Activated T-helper 1 cell treated with anti-CD3 and anti-CD28 coated beads, Interleukin-12 subunit alpha, Interleukin-12 subunit beta, Interleukin-2, Interleukin-4 antibody, amounts not matched to agents 30 ng/mL and 10 ng/mL and 1 ng/mL, durations not matched to agents 14 hours and 24 hours and 36 hours (primary cell): ENCODE measurements around the gene HPGD. TPM values are rescaled to one million over a fixed set of nuclear protein-coding genes. Genes with fewer than 3 reads are reported as not detected.
A peak's percentile ranks its signal among the peaks of the same experiment; 100 is the strongest.

Experiments used
- DNase-seq: peaks from one replicate; pipeline ENCODE4 v3.0.0; 2021; ENCODE audit warnings: low spot score
- H3K27ac Mint-ChIP-seq: one replicate; pipeline ENCODE4 v1.8.0; 2021; ENCODE audit warnings: mild to moderate bottlenecking, mixed read lengths
- H3K27me3 Mint-ChIP-seq: one replicate; pipeline ENCODE4 v1.8.0; 2022; ENCODE audit warnings: mild to moderate bottlenecking, moderate library complexity, mixed read lengths; ENCODE audit not compliant: insufficient read depth
- H3K36me3 Mint-ChIP-seq: one replicate; pipeline ENCODE4 v1.8.0; 2021; ENCODE audit warnings: low read depth, mixed read lengths
- H3K4me1 Mint-ChIP-seq: one replicate; pipeline ENCODE4 v1.8.0; 2021; ENCODE audit warnings: low read depth, mixed read lengths
- H3K4me3 Mint-ChIP-seq: one replicate; pipeline ENCODE4 v1.8.0; 2021; ENCODE audit warnings: mild to moderate bottlenecking, moderate library complexity, mixed read lengths
- H3K9me3 Mint-ChIP-seq: one replicate; pipeline ENCODE4 v1.8.0; 2021; ENCODE audit warnings: mixed read lengths
- intact Hi-C: fragments of 100-400 bp; cut with micrococcal nuclease; formaldehyde crosslinking; loops from one replicate; pipeline ENCODE4 v1.15.1; 2024
- total RNA-seq: library from RNA; stranded (reverse); gene quantifications from 2 replicates; pipeline ENCODE4 v1.2.3, GENCODE V29; 2022

HPGD gene
- 2.6 and 3.1 TPM in 2 replicates for total RNA-seq

DNA sequence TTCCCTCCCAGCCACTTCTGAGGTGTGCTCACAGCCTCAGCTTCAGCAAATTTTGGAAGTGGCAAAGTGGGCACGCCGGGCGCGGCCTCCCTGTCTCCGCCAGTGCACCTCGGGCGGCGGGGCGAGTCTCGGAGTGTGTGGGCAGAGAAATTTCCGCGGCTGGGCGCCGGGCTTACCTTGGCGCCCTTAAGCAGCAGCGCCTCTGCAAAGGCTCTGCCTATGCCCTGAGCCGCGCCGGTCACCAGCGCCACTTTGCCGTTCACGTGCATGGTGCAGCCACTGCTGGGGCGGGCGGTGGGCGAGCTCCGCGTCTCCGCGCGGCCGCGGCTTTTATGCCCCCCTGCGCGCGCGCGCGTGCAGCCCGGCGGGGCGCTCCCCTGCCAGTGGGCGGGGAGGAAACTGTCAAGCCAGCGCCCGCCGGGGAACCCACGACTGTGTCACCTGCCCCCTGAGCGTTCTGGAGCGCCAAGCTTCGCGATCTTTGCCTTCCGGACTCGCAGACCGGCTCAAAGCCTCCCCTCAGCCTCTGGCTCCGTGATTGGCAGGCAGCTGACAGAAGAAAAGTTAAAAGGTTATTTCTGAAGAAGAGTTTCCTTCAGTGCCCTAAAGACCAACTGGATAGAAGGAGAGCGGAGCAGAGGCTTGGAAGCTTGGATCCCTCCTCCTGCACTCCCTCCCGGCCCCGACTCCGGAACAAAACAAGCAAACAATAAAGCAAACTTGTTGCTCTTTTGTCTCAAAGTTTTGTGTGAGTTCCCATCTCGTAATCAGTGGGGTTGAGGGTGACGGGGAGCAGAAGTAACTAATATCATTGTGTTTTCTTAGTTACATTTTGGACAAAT, at the start of gene HPGD:
HPGD (minus strand) TSS at position 306 of the 842 bp plus-strand sequence; CDS start at position 269, 37 bp downstream.
- peak within 1 kb of the TSS; percentile 85 for H3K4me3 Mint-ChIP-seq
- intact Hi-C loops, result loop anchor here (2.0 to 5.0 kb wide), 4 partner anchors 110 to 300 kb away; partner anchors contain the start of genes CEP44 and FBXO8
- no peaks in the 10 kb centered on the region for H3K36me3 Mint-ChIP-seq
- H3K27me3 Mint-ChIP-seq, result peaks cover 50% of the 10 kb centered on the region
- peak; percentile 56 for DNase-seq
- peaks cover 23% of the 10 kb centered on the region for H3K4me1 Mint-ChIP-seq
- H3K9me3 Mint-ChIP-seq, result no peaks in the 10 kb centered on the region
- peak within 1 kb of the TSS; percentile 74 for H3K27ac Mint-ChIP-seq

DNA sequence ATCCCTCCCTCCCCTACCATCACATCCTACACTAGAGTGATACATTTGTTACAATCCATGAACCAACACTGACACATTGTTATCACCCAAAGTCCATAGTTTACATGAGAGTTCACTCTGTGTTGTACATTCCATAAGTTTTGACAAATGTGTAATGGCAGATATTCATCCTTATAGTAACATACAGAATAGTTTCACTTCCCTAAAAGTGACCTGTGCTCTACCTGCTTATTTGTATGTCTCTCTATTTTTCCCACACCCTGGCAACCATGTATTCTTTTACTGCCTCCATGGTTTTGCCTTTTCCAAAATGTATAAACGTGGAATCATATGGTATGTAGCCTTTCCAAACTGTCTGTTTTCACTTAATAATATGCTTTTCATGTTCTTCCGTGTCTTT, 42.2 kb upstream of the HPGD start:
- Mint-ChIP-seq H3K27ac (no peak overlapping the region), H3K27me3 (no peaks in the 10 kb centered on the region), H3K9me3 (no peaks in the 10 kb centered on the region), H3K4me1 (no peaks in the 10 kb centered on the region), H3K36me3 (no peaks in the 10 kb centered on the region), H3K4me3 (no peak overlapping the region)
- intact Hi-C loops, result no loop called here
- DNase-seq, result no peak

DNA sequence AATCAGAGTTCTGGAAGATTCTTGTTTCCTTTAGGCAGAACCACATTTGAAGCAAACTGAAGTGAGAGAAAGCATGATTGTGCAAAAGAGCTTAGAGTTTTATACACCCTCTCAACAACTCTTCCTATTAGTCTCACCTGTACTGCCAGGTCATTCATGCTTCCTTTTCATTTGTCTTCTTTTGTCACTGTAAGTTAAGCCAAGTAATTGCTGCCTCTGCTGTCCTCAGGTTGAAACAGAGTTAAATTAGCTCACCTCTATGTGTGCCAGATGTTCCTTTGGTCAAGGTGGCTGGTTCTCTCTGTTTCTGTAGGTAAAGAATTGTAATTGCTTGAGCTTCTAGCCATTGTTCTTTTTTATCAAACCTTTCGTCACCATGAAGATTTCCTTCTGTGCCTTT, 41.1 kb upstream of the HPGD start:
- no peaks in the 10 kb centered on the region for H3K27me3 Mint-ChIP-seq
- no peaks in the 10 kb centered on the region for H3K9me3 Mint-ChIP-seq
- no peaks in the 10 kb centered on the region for H3K4me1 Mint-ChIP-seq
- no peak overlapping the region for H3K27ac Mint-ChIP-seq
- DNase-seq, result no peak
- intact Hi-C loops, result no loop called here
- H3K36me3 Mint-ChIP-seq, result no peaks in the 10 kb centered on the region
- H3K4me3 Mint-ChIP-seq, result no peak overlapping the region

DNA sequence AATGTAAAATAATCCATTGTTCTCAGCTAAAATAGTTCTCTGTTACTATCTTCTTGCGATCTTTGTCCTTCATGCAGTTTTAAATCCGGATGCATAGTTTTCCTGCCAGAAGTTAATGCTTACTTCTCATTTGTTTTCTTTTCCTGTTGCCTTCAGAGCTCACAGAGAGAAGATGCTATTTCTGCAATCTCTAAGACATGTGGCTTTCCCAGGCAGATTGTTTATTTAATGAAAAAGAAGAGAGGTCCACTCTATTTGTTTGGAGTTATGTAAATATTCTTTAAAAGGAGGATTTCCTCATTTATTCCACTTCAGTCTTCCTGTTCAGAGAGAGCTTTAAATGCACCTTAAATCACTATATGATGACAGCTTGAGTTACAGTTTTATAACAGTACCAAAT, 39.3 kb upstream of the HPGD start:
- H3K9me3 Mint-ChIP-seq, result no peaks in the 10 kb centered on the region
- intact Hi-C loops, result no loop called here
- DNase-seq, result no peak
- no peaks in the 10 kb centered on the region for H3K4me1 Mint-ChIP-seq
- no peaks in the 10 kb centered on the region for H3K27me3 Mint-ChIP-seq
- no peaks in the 10 kb centered on the region for H3K36me3 Mint-ChIP-seq
- no peak overlapping the region for H3K27ac Mint-ChIP-seq
- H3K4me3 Mint-ChIP-seq, result no peak overlapping the region

DNA sequence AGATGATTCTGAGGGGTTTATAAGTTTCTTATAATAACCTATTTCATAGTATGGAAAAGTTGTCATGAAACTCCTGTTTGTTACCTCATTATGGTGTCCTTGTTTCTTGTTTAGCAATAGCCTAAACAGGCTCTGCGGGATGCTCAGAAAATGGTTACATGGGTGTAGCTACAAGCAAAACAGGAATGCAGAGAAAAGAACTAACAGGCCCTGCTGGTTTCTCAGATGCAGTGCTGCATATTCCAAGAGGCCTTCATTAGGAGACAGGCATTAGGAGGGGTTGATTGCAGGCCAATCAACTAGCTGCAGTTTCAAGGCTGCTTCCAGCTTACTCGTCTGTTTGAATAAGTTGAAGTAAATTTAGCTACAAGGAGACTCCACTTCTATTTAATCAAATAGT, 37.6 kb upstream of the HPGD start:
- Mint-ChIP-seq H3K4me1 (no peaks in the 10 kb centered on the region), H3K36me3 (no peaks in the 10 kb centered on the region), H3K9me3 (no peaks in the 10 kb centered on the region), H3K27me3 (no peaks in the 10 kb centered on the region), H3K27ac (no peak overlapping the region), H3K4me3 (no peak overlapping the region)
- intact Hi-C loops, result no loop called here
- DNase-seq, result no peak

DNA sequence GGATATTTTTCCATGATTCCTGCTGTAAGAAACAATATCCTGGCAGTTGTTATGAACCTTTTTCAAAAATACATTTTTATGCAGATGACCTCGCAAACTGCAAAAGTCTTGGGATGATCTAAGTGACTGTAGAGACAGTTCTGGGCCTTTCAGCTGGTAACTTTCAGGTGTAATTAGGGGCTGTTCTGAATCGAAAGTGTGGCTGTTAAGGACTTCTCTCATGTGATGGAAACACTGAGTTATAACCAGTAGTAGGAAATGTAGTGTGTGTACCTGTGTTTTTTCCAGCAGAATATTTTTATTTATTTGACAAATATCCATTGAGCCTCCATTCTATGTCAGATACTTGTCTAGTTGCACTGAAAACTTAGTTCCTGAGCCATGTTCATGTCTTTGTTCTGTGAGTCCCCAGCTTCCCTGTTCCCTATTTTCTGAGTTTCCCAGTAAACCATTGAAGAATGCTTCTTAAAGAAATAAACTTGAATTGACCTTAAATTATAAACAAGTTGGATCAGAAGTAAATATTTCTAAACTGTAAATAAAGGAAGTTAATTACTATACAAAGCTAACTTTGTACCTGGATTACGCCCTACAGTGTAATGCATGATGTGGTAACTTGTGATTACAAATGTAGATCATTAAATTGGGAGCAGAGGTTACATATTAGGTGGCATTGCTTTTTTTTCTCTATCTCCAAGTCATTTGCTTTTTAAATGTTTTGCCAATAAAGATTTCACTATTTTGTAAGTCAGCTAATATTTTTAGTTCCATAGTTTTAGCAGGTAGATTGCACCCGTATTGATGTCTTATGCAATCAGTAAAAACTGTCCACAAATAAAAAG, 33.7 kb upstream of the HPGD start:
- DNase-seq, result no peak
- H3K27ac Mint-ChIP-seq, result no peak overlapping the region
- H3K36me3 Mint-ChIP-seq, result no peaks in the 10 kb centered on the region
- H3K27me3 Mint-ChIP-seq, result no peaks in the 10 kb centered on the region
- no peaks in the 10 kb centered on the region for H3K4me1 Mint-ChIP-seq
- peaks cover 8% of the 10 kb centered on the region for H3K9me3 Mint-ChIP-seq
- H3K4me3 Mint-ChIP-seq, result no peak overlapping the region
- intact Hi-C loops, result no loop called here

DNA sequence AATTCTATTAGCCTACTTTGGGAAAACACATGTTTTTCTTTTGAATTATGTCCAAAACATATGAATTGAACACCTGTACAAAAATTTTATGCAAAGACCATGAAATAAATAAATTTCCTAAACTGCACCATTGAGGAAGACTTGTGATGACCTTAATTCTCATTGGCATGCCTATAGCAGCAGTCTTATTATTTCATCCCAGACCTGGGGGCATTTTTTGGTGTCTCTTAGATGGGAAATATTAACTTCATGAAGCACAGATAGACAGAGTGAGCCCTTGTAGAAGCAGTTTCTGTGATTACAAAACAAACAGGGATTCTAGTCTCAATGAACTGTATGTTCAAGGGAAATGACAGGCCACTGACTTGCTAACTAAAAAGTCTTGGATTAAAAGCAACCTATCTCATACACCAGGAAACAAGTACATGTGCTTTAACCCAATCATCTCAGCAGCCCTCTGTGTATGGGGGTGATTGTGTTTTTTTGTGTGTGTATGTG, 32.0 kb upstream of the HPGD start:
- no peak overlapping the region for H3K4me3 Mint-ChIP-seq
- no peaks in the 10 kb centered on the region for H3K27me3 Mint-ChIP-seq
- H3K4me1 Mint-ChIP-seq, result no peaks in the 10 kb centered on the region
- DNase-seq, result no peak
- no peak overlapping the region for H3K27ac Mint-ChIP-seq
- H3K9me3 Mint-ChIP-seq, result peaks cover 9% of the 10 kb centered on the region
- intact Hi-C loops, result no loop called here
- H3K36me3 Mint-ChIP-seq, result no peaks in the 10 kb centered on the region

DNA sequence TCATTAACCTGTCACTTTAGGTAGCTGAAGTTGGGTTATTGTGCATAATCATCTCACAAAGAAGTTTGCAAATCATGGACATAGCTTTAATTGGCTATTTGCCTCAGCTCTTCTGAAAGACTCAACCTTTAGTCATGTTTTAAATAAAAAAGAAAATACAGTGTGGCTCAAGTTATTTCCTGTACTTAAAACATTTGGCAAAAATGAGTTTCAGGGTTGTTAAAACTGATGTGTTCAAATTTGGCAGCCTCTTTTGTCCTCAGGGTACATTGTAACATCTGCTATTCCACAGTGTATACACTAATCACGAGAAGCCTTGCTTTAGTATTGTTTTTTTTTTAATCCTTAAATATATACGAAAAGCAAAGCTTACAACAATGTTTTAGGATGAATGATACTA, 31.5 kb upstream of the HPGD start:
- H3K4me1 Mint-ChIP-seq, result no peaks in the 10 kb centered on the region
- H3K27ac Mint-ChIP-seq, result no peak overlapping the region
- peaks cover 9% of the 10 kb centered on the region for H3K9me3 Mint-ChIP-seq
- no peak for DNase-seq
- no peaks in the 10 kb centered on the region for H3K27me3 Mint-ChIP-seq
- no peak overlapping the region for H3K4me3 Mint-ChIP-seq
- intact Hi-C loops, result no loop called here
- H3K36me3 Mint-ChIP-seq, result no peaks in the 10 kb centered on the region

DNA sequence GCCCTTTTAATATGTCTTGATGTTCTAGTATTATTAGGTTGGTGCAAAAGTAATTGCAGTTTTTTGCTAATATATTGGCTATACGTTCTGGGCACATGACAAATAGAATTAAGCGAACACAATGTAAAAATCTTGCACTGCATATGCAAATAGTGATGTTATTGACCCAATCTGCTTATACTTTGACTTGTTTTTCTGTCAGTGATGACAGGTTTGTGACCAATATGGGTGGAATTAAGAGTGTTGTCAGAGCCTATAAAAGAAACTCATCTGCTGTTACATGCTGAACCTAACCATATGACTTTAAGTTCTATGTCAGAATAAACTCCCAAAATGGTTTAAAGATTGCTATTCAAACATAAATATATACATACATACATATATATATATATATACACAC, 30.7 kb upstream of the HPGD start:
- intact Hi-C loops, result no loop called here
- H3K27ac Mint-ChIP-seq, result no peak overlapping the region
- no peaks in the 10 kb centered on the region for H3K27me3 Mint-ChIP-seq
- H3K36me3 Mint-ChIP-seq, result no peaks in the 10 kb centered on the region
- H3K9me3 Mint-ChIP-seq, result peaks cover 9% of the 10 kb centered on the region
- no peaks in the 10 kb centered on the region for H3K4me1 Mint-ChIP-seq
- no peak for DNase-seq
- H3K4me3 Mint-ChIP-seq, result no peak overlapping the region

DNA sequence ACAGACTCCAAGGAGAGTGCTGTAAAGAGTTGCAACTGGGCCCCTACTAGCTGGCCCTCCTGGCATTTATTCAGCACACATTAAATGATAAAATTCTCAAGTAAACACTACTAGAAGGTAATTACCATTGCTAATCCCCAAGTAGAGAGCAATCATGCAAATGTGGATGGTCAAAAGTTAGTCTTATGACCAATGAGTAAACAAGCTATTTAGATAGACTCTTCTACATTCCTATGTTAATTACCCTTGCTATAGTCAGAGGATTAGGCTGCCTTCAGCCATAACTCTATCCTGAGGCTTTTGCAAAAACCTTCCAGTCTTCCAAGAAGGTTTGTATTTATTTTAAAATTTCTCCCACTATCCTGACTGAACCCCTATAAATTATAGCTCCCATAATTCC, 28.3 kb upstream of the HPGD start:
- H3K27ac Mint-ChIP-seq, result no peak overlapping the region
- no peak overlapping the region for H3K4me3 Mint-ChIP-seq
- H3K4me1 Mint-ChIP-seq, result no peaks in the 10 kb centered on the region
- no peaks in the 10 kb centered on the region for H3K27me3 Mint-ChIP-seq
- peaks cover 4% of the 10 kb centered on the region for H3K36me3 Mint-ChIP-seq
- DNase-seq, result no peak
- intact Hi-C loops, result no loop called here
- H3K9me3 Mint-ChIP-seq, result peaks cover 21% of the 10 kb centered on the region

DNA sequence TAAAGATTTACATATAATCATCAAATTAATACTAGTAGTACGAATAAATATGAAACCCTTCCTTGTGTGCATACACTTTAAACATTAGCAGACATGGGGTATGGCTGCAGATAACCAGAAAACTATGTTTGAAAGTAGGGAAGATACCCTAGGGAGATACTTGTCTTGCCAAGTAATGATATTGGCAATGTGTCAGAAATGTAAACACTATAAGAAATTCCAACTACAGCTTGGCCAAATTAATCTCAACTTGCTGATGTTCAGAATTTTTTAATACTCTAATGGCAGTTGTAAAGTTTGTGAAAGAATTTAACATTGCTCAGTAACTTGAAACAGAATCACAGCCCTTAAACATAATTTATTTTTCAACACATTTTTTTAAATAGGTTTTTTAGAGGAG, 27.4 kb upstream of the HPGD start:
- intact Hi-C loops, result no loop called here
- Mint-ChIP-seq H3K9me3 (peaks cover 25% of the 10 kb centered on the region), H3K4me1 (no peaks in the 10 kb centered on the region), H3K27me3 (no peaks in the 10 kb centered on the region), H3K27ac (no peak overlapping the region), H3K36me3 (peaks cover 4% of the 10 kb centered on the region), H3K4me3 (no peak overlapping the region)
- no peak for DNase-seq

DNA sequence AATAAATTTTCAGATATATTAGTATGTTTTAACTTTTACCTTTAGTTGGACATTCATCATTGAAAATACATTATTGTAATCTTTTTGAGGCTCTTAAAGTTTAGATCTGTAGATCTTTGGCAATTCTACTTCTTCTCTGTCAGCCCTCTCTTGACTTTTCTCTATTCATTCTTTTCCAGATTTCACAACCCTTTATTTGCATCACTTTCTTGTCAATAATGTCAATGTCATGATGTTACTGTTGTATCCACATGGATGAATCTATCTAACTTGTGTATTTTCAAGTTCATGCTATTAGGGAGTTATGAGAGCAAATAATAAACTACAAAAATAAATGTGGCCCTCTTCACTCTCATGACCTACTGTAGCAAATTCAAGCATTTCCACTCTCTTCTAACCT, 23.0 kb upstream of the HPGD start:
- peaks cover 7% of the 10 kb centered on the region for H3K4me1 Mint-ChIP-seq

DNA sequence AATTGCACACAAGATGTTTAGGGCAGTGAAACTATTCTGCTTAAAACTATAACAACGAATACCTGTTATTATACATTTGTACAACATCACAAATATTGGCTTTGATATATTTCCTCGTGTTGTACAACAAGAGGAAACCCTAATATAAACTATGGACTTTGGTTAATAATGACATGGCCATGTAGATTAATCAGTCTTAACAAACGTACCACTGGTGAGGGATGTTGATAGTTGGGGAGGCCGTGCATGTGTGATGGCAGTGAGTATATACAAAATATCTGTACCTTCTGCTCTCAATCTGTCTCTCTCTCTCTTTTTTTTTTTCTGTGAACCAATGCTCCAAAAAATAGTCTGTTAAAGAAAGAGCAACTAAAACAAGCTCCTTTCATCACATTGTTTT, 22.2 kb upstream of the HPGD start:
- intact Hi-C loops, result no loop called here
- H3K4me1 Mint-ChIP-seq, result peaks cover 13% of the 10 kb centered on the region
- peaks cover 4% of the 10 kb centered on the region for H3K36me3 Mint-ChIP-seq
- H3K27me3 Mint-ChIP-seq, result no peaks in the 10 kb centered on the region
- H3K27ac Mint-ChIP-seq, result no peak overlapping the region
- H3K4me3 Mint-ChIP-seq, result no peak overlapping the region
- H3K9me3 Mint-ChIP-seq, result peaks cover 16% of the 10 kb centered on the region
- no peak for DNase-seq

More for the DNA sequence above, 23.0 kb upstream of the HPGD start:
- no peak for DNase-seq
- intact Hi-C loops, result no loop called here
- Mint-ChIP-seq H3K4me3 (no peak overlapping the region), H3K27me3 (no peaks in the 10 kb centered on the region), H3K9me3 (peaks cover 16% of the 10 kb centered on the region), H3K36me3 (peaks cover 4% of the 10 kb centered on the region), H3K27ac (no peak overlapping the region)
